Astrocyte (in vitro differentiated cells and primary cell): Measurements from ENCODE around the gene CUL1. TPM values are rescaled to one million over a fixed set of nuclear protein-coding genes. Genes with fewer than 3 reads are reported as not detected.

Experiments used
- DNase-seq: peaks from one replicate; pipeline ENCODE4 v3.0.0-alpha.2; 2010; ENCODE audit warnings: low read depth
- FAIRE-seq: peaks from 2 replicates; lab custom pipeline; 2011; peaks lifted over from hg19 to GRCh38; lab: Jason Lieb, UNC
- H2AFZ ChIP-seq: 2 replicates; pipeline ENCODE4 v1.6.0; 2012; ENCODE audit warnings: low read depth, low read length, inconsistent platforms
- H3K27ac ChIP-seq: 2 replicates; pipeline ENCODE4 v1.5.1; 2011; ENCODE audit warnings: low read depth, low read length, inconsistent platforms
- H3K27me3 ChIP-seq: 2 replicates; pipeline ENCODE4 v1.6.0; 2011; ENCODE audit warnings: low read length, inconsistent platforms; ENCODE audit not compliant: insufficient read depth
- H3K36me3 ChIP-seq: 2 replicates; pipeline ENCODE4 v1.5.1; 2011; ENCODE audit warnings: low read length, inconsistent platforms; ENCODE audit not compliant: insufficient read depth
- H3K4me1 ChIP-seq: 2 replicates; pipeline ENCODE4 v1.5.1; 2011; ENCODE audit warnings: low read length, inconsistent platforms; ENCODE audit not compliant: insufficient read depth
- H3K4me2 ChIP-seq: 2 replicates; pipeline ENCODE4 v1.6.0; 2012; ENCODE audit warnings: low read length, inconsistent platforms
- H3K4me3 ChIP-seq: 2 replicates; pipeline ENCODE4 v1.5.1; 2011; ENCODE audit warnings: low read depth, mild to moderate bottlenecking, low read length, inconsistent platforms; ENCODE audit not compliant: insufficient read depth
- H3K79me2 ChIP-seq: 2 replicates; pipeline ENCODE4 v1.6.0; 2012; ENCODE audit warnings: mild to moderate bottlenecking, low read length, inconsistent platforms; ENCODE audit not compliant: insufficient read depth
- H3K9ac ChIP-seq: 2 replicates; pipeline ENCODE4 v1.6.0; 2012; ENCODE audit warnings: mild to moderate bottlenecking, low read length, inconsistent platforms
- H3K9me3 ChIP-seq: 2 replicates; pipeline ENCODE4 v1.5.1; 2012; ENCODE audit warnings: low read depth, mild to moderate bottlenecking, low read length, inconsistent platforms; ENCODE audit not compliant: insufficient read depth
- H4K20me1 ChIP-seq: 2 replicates; pipeline ENCODE4 v1.6.0; 2012; ENCODE audit warnings: low read length, inconsistent platforms; ENCODE audit not compliant: insufficient read depth
- H3K27ac Mint-ChIP-seq: one replicate; pipeline ENCODE4 v1.8.0; 2021; ENCODE audit warnings: mild to moderate bottlenecking, mixed read lengths; ENCODE audit not compliant: unreplicated experiment
- H3K27me3 Mint-ChIP-seq: one replicate; pipeline ENCODE4 v1.8.0; 2021; ENCODE audit warnings: low read depth, mixed read lengths; ENCODE audit not compliant: unreplicated experiment
- H3K36me3 Mint-ChIP-seq: one replicate; pipeline ENCODE4 v1.8.0; 2021; ENCODE audit warnings: low read depth, mixed read lengths; ENCODE audit not compliant: unreplicated experiment
- H3K4me1 Mint-ChIP-seq: one replicate; pipeline ENCODE4 v1.8.0; 2021; ENCODE audit warnings: low read depth, mixed read lengths; ENCODE audit not compliant: unreplicated experiment
- H3K4me3 Mint-ChIP-seq: one replicate; pipeline ENCODE4 v1.8.0; 2021; ENCODE audit warnings: mild to moderate bottlenecking, moderate library complexity, mixed read lengths; ENCODE audit not compliant: unreplicated experiment
- H3K9me3 Mint-ChIP-seq: one replicate; pipeline ENCODE4 v1.8.0; 2021; ENCODE audit warnings: mild to moderate bottlenecking, mixed read lengths; ENCODE audit not compliant: unreplicated experiment
- CTCF ChIP-seq: IDR thresholded peaks from 2 replicates; pipeline ENCODE4 v1.5.1; 2011; ENCODE audit warnings: low read depth, mild to moderate bottlenecking, inconsistent platforms, low read length, moderate library complexity; ENCODE audit not compliant: insufficient read depth
- EZH2 ChIP-seq: IDR thresholded peaks from 2 replicates; pipeline ENCODE4 v1.6.1; 2012; ENCODE audit warnings: mild to moderate bottlenecking, low read length, inconsistent platforms; ENCODE audit not compliant: insufficient read depth
- total RNA-seq: library from RNA; stranded (reverse); gene quantifications from 2 replicates; pipeline ENCODE4 v1.2.1, GENCODE V29; 2021

The CUL1 gene
- total RNA-seq, 1 donor from 2014 or later = 60.2 TPM

DNA sequence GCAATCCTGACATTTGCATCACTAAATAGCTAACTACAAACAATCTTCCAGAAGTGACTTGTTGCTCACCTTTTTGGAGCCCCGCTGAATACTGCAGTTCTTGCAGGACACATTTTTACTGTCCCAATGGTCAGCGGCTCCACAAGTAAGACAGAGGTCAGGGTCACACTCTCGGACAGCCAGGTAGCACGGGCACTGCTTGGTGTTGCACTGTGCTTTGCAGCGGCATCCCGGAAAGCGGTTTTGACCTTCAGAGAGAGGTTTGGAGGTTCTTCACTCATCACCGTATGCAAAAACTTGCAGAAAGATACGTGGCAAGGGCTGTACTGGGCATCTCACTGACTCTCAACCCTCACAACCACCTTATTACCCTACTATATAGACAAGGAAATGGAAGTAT, 115.2 kb downstream of the CUL1 start:
- H3K27ac Mint-ChIP-seq = no peak overlapping the region
- TF ChIP-seq CTCF = no peak
- no peak for TF ChIP-seq EZH2
- H3K9ac ChIP-seq = no peak overlapping the region
- no peak overlapping the region for H3K4me3 ChIP-seq
- H4K20me1 ChIP-seq = no peaks in the 10 kb centered on the region
- H3K4me1 ChIP-seq = no peaks in the 10 kb centered on the region
- H3K4me3 Mint-ChIP-seq = no peak overlapping the region
- H3K36me3 ChIP-seq = peaks cover 29% of the 10 kb centered on the region
- no peaks in the 10 kb centered on the region for H3K9me3 Mint-ChIP-seq
- no peak overlapping the region for H2AFZ ChIP-seq
- no peaks in the 10 kb centered on the region for H3K27me3 ChIP-seq
- H3K27me3 Mint-ChIP-seq = no peaks in the 10 kb centered on the region
- H3K4me1 Mint-ChIP-seq = peaks cover 25% of the 10 kb centered on the region
- FAIRE-seq (no peak), DNase-seq (no peak)
- H3K4me2 ChIP-seq = no peak overlapping the region
- peaks cover 6% of the 10 kb centered on the region for H3K36me3 Mint-ChIP-seq
- no peaks in the 10 kb centered on the region for H3K79me2 ChIP-seq
- no peaks in the 10 kb centered on the region for H3K9me3 ChIP-seq
- H3K27ac ChIP-seq = no peak overlapping the region

- Histone ChIP-seq H2AFZ (no peak overlapping the region), H3K4me2 (no peak overlapping the region), H3K36me3 (peaks cover 21% of the 10 kb centered on the region), H3K27ac (no peak overlapping the region), H3K79me2 (no peaks in the 10 kb centered on the region), H3K27me3 (no peaks in the 10 kb centered on the region), H3K4me1 (no peaks in the 10 kb centered on the region), H3K9ac (no peak overlapping the region), H3K4me3 (no peak overlapping the region), H3K9me3 (no peaks in the 10 kb centered on the region), H4K20me1 (no peaks in the 10 kb centered on the region)
- Mint-ChIP-seq H3K4me3 (no peak overlapping the region), H3K27me3 (no peaks in the 10 kb centered on the region), H3K9me3 (no peaks in the 10 kb centered on the region), H3K36me3 (peaks cover 5% of the 10 kb centered on the region), H3K27ac (no peak overlapping the region), H3K4me1 (peaks cover 29% of the 10 kb centered on the region)
- TF ChIP-seq EZH2 (no peak), CTCF (no peak)
- DNase-seq (no peak), FAIRE-seq (no peak)
These were observed 116.3 kb downstream of the CUL1 start for GRCh38 chr7:148814922-148815559.

DNA sequence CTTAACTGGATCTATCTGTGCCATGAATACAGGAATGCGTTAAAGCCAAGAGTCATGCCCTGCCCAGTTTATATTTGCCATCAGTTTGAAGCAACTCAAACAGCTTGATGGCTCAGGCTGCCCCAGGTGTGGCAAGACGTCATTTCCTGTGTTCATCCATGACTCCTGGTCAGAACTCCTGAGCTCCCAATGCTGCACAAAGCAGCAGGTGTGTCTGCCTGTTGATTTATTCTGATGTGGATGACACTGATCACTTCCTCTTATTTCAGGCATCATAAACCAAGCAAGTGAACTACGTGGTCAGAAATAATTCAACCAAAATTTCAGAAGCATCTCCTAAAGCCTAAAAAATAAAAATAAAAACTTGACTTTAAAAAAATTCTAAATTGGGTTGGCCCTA, 116.9 kb downstream of the CUL1 start:
- Histone ChIP-seq H3K4me3 (no peak overlapping the region), H3K9me3 (no peaks in the 10 kb centered on the region), H2AFZ (no peak overlapping the region), H3K4me2 (no peak overlapping the region), H3K9ac (no peak overlapping the region), H3K27me3 (no peaks in the 10 kb centered on the region), H4K20me1 (no peaks in the 10 kb centered on the region), H3K79me2 (no peaks in the 10 kb centered on the region), H3K36me3 (peaks cover 17% of the 10 kb centered on the region), H3K27ac (no peak overlapping the region), H3K4me1 (no peaks in the 10 kb centered on the region)
- Mint-ChIP-seq H3K9me3 (no peaks in the 10 kb centered on the region), H3K27me3 (no peaks in the 10 kb centered on the region), H3K36me3 (peaks cover 5% of the 10 kb centered on the region), H3K27ac (no peak overlapping the region), H3K4me3 (no peak overlapping the region), H3K4me1 (peaks cover 29% of the 10 kb centered on the region)
- DNase-seq = no peak
- TF ChIP-seq CTCF (no peak), EZH2 (no peak)
- no peak for FAIRE-seq
